Nephron progenitor cell (in vitro differentiated cells): ENCODE results near the gene MAPRE2.
"Not testable (repeated sequence)": the region's sequence is repeated elsewhere in the genome, so short reads cannot be mapped to it uniquely, and the experiment has no call there.

ENCODE experiments used
- DNase-seq: peaks from one replicate; pipeline ENCODE4 v3.0.0; 2021
- H3K27ac Mint-ChIP-seq: 2 replicates; pipeline ENCODE4 v1.8.0; 2021; ENCODE audit warnings: mild to moderate bottlenecking, moderate library complexity, mixed read lengths
- H3K27me3 Mint-ChIP-seq: 2 replicates; pipeline ENCODE4 v1.8.0; 2021; ENCODE audit warnings: mild to moderate bottlenecking, low read depth, mixed read lengths; ENCODE audit not compliant: poor library complexity
- H3K36me3 Mint-ChIP-seq: 2 replicates; pipeline ENCODE4 v1.8.0; 2021; ENCODE audit warnings: low read depth, mixed read lengths
- H3K4me1 Mint-ChIP-seq: 2 replicates; pipeline ENCODE4 v1.8.0; 2021; ENCODE audit warnings: mixed read lengths
- H3K4me3 Mint-ChIP-seq: 2 replicates; pipeline ENCODE4 v1.8.0; 2021; ENCODE audit warnings: mild to moderate bottlenecking, moderate library complexity, mixed read lengths
- H3K9me3 Mint-ChIP-seq: 2 replicates; pipeline ENCODE4 v1.8.0; 2021; ENCODE audit warnings: mild to moderate bottlenecking, moderate library complexity, mixed read lengths
- TF ChIP-seq, protein P1 (sequence below): fragments of 200-600 bp; sonication (generic); IDR thresholded peaks from 2 replicates; pipeline ENCODE4 v1.5.0; 2021; ENCODE audit warnings: antibody characterized with exemption

MAPRE2 gene

DNA sequence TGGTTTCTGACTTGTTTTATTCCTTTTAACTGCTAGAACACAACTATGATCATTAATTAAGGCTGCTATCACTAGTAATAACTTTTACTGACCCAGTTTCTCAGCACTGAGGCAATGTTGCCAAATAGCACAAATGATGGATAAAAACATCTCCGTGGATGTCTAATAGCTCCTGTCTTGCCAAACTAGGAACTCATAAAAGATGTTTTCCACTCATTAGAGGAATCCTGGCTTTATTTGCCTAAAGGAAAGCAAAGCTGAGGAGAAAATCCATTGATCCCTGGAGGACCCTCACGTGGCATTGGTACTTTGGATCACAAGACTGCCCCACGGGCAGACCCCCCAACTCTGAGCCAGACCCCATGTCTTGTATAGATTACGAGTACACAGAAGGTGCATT, 103.5 kb downstream of the MAPRE2 start:
- DNase-seq: no peak
- Mint-ChIP-seq H3K4me1 (peaks cover 17% of the 10 kb centered on the region), H3K36me3 (peaks cover 57% of the 10 kb centered on the region), H3K4me3 (no peak overlapping the region), H3K27ac (no peak overlapping the region), H3K27me3 (peaks cover 8% of the 10 kb centered on the region), H3K9me3 (peaks cover 33% of the 10 kb centered on the region)
- TF ChIP-seq, protein P1, sequence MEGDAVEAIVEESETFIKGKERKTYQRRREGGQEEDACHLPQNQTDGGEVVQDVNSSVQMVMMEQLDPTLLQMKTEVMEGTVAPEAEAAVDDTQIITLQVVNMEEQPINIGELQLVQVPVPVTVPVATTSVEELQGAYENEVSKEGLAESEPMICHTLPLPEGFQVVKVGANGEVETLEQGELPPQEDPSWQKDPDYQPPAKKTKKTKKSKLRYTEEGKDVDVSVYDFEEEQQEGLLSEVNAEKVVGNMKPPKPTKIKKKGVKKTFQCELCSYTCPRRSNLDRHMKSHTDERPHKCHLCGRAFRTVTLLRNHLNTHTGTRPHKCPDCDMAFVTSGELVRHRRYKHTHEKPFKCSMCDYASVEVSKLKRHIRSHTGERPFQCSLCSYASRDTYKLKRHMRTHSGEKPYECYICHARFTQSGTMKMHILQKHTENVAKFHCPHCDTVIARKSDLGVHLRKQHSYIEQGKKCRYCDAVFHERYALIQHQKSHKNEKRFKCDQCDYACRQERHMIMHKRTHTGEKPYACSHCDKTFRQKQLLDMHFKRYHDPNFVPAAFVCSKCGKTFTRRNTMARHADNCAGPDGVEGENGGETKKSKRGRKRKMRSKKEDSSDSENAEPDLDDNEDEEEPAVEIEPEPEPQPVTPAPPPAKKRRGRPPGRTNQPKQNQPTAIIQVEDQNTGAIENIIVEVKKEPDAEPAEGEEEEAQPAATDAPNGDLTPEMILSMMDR: no peak

DNA sequence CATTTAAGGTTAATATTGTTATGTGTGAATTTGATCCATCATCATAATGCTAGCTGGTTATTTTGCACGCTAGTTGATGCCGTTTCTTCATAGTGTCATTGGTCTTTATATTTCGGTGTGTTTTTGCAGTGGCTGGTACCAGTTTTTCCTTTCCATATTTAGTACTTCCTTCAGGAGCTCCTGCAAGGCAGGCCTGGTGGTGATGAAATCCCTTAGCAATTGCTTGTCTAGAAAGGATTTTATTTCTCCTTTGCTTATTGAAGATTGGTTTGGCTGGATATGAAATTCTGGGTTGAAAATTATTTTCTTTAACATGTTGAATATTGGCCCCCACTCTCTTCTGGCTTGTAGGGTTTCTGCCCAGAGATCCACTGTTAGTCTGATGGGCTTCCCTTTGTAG, 109.0 kb downstream of the MAPRE2 start:
- not testable (repeated sequence) for DNase-seq, H3K27ac Mint-ChIP-seq, H3K4me1 Mint-ChIP-seq, H3K4me3 Mint-ChIP-seq
- Mint-ChIP-seq H3K36me3 (peaks cover 54% of the 10 kb centered on the region), H3K9me3 (peaks cover 43% of the 10 kb centered on the region), H3K27me3 (peaks cover 11% of the 10 kb centered on the region)

DNA sequence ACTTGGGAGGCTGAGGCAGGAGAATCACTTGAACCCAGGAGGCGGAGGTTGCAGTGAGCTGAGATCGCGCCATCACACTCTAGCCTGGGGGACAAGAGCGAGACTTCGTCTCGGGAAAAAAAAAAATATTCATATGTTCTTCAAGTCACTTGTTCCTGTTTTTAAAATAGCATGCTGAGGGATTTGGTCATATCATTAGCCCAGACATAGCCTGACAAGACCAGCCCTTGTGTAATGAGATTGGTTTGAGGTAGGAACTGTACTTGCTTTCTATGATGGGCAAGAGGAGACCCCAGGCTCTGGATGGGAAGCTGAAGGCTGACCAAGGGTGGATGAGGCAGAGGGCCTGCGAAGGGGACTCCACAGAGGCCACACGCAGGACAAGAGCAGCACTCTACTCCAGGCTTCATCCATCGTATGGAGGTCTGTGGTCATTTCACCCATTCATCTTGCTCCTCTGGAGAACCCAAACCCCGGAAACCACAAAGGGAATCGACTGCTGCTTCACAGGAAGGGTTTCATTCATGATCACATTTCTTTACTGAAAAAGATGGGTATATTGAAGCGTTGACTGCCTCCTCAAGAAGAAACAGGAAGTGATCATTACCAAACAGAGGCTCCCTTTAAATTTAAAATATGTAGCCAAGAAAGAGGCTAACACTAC, 112.5 kb downstream of the MAPRE2 start:
- H3K4me1 Mint-ChIP-seq: no peaks in the 10 kb centered on the region
- H3K27me3 Mint-ChIP-seq: peaks cover 10% of the 10 kb centered on the region
- DNase-seq: no peak

DNA sequence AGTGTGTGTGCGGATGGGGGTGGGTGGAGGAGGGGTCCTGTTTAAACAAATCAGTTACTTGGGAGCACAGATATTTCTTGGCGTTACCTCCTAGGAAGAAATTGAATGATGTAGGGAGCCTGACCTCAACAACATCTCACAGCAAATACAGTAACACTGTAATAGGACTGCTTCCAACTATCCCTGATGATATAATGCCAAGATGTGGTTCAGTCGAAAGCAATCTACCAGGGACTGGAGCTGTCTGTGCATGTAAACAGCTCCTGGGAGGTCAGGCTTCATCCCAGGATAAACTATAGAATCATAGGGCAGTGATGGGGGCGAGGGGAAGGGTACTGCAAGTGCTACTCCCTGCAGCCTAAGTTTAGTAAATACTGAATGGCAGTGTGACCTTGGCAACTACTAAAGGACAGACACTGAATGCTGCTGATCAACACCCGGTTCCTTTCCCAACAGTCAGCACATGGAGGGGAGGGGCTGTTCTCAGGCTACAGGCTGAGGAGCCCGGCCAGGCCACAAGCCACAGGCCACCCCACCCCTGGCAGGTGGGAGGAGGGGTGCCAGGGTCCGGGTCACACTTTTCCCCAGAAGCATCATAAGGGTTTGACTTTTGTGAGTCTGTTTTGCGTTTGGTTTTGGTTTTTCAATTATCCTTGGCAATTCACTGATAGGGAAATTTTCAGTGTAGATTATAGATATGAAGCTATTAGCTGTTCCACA, 114.3 kb downstream of the MAPRE2 start:
- H3K4me3 Mint-ChIP-seq: no peak overlapping the region
- TF ChIP-seq, protein P1: no peak
- H3K36me3 Mint-ChIP-seq: peaks cover 9% of the 10 kb centered on the region
- H3K4me1 Mint-ChIP-seq: no peaks in the 10 kb centered on the region
- DNase-seq: no peak
- H3K27me3 Mint-ChIP-seq: peaks cover 5% of the 10 kb centered on the region
- peaks cover under 1% of the 10 kb centered on the region for H3K9me3 Mint-ChIP-seq
- no peak overlapping the region for H3K27ac Mint-ChIP-seq

More for the DNA sequence above, 112.5 kb downstream of the MAPRE2 start:
- TF ChIP-seq, protein P1: no peak
- H3K9me3 Mint-ChIP-seq: peaks cover 19% of the 10 kb centered on the region
- no peak overlapping the region for H3K27ac Mint-ChIP-seq
- no peak overlapping the region for H3K4me3 Mint-ChIP-seq
- peaks cover 27% of the 10 kb centered on the region for H3K36me3 Mint-ChIP-seq

DNA sequence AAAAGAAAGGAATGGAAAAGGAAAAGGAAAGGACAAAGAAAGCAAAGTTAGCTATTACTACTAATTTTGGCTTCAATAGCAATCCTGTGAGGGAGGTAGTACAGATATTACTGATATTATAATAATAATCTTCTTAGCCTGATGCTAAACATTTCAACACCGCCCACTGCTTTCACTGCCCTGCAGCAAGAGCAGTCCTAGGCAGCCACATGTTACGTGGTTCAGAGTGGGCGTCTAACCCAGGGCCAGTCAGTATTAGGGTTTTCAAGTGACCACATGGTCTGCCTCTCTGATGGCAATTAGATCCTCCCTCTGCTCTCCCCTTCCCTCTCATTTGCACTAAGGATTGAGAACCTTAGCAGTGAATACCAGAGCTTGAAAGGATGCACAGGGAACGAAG, 116.0 kb downstream of the MAPRE2 start:
- H3K27ac Mint-ChIP-seq: no peak overlapping the region
- DNase-seq: no peak
- H3K4me3 Mint-ChIP-seq: no peak overlapping the region
- H3K27me3 Mint-ChIP-seq: peaks cover 5% of the 10 kb centered on the region
- H3K9me3 Mint-ChIP-seq: no peaks in the 10 kb centered on the region
- no peaks in the 10 kb centered on the region for H3K36me3 Mint-ChIP-seq
- H3K4me1 Mint-ChIP-seq: no peaks in the 10 kb centered on the region
- TF ChIP-seq, protein P1: no peak

DNA sequence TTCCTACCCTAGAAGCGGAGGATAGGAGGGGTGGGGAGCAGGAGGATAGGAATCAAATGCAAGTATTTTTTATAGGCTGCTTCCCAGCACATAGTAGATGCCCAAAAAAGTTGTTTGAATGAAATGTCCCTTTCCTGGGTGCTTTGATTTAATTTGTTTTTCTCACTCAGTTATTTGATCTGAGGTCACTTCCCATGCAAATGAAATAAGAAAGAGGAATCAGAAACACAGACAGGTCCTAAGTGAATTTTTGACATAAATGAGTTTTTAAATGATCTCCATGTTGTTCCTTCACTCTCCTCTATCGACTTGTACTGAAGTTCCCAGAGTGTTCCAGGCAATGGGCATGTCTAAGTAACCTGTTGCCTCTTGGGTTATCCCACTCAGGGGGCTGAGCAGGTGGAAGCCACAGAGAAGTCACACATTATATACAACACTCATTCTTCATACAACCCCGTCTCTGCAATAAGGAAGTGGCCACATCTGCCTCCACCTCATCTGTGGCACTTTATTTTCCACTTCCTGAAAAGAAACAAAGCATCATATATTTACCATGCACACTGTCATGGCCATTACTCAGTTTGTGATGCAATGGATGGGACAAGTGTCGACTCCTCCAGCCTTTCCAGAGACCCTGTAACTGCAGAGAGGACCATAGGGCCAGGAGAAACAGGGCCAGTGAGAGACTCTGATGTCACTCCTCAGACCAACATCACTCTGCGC, 117.7 kb downstream of the MAPRE2 start:
- no peak overlapping the region for H3K4me3 Mint-ChIP-seq

More for the DNA sequence above, 117.7 kb downstream of the MAPRE2 start:
- DNase-seq: no peak
- no peaks in the 10 kb centered on the region for H3K9me3 Mint-ChIP-seq
- TF ChIP-seq, protein P1: no peak
- H3K36me3 Mint-ChIP-seq: no peaks in the 10 kb centered on the region
- peaks cover 11% of the 10 kb centered on the region for H3K27me3 Mint-ChIP-seq
- no peak overlapping the region for H3K27ac Mint-ChIP-seq
- no peaks in the 10 kb centered on the region for H3K4me1 Mint-ChIP-seq
